H1 (cell line): ENCODE measurements around the gene HIVEP3. TPM values are rescaled to one million over a fixed set of nuclear protein-coding genes. Genes with fewer than 3 reads are reported as not detected.
A peak's percentile ranks its signal among the peaks of the same experiment; 100 is the strongest.

ENCODE experiments used
- CTCF ChIA-PET: fragments of 300-600 bp; sonication (Branson Sonifier 250); formaldehyde crosslinking; loops from one replicate; lab custom pipeline; 2021; ENCODE audit not compliant: partially characterized antibody; lab: Charles Lee
- POLR2A ChIA-PET: fragments of 300-600 bp; sonication (Branson Sonifier 250); formaldehyde crosslinking; loops from one replicate; lab custom pipeline; 2021; ENCODE audit warnings: inconsistent platforms; ENCODE audit not compliant: partially characterized antibody; lab: Charles Lee
- DNase-seq, 2 experiments: peaks; one replicate each; pipeline versions ENCODE4 v3.0.0 to v3.0.0-alpha.2; 2010 to 2022; ENCODE audit warnings: low spot score in 2 of 2, low read depth in 1 of 2, mixed read lengths in 1 of 2
- FAIRE-seq: peaks from 2 replicates; lab custom pipeline; 2011; peaks lifted over from hg19 to GRCh38; lab: Jason Lieb, UNC
- H2AFZ ChIP-seq: 2 replicates; pipeline ENCODE4 v1.8.1; 2012; ENCODE audit warnings: low read length, inconsistent platforms
- H2AK5ac ChIP-seq: 2 replicates; pipeline ENCODE4 v1.6.1; 2013; ENCODE audit warnings: low read depth, low read length
- H2BK120ac ChIP-seq: replicated peaks from 2 replicates; pipeline ENCODE3; 2013; ENCODE audit warnings: low read depth, low read length, inconsistent platforms
- H2BK12ac ChIP-seq: 2 replicates; pipeline ENCODE4 v1.6.1; 2013; ENCODE audit warnings: low read depth, low read length
- H2BK15ac ChIP-seq: 2 replicates; pipeline ENCODE4 v1.6.1; 2013; ENCODE audit warnings: low read length
- H2BK20ac ChIP-seq: 2 replicates; pipeline ENCODE4 v1.6.1; 2013; ENCODE audit warnings: low read length
- H2BK5ac ChIP-seq: 2 replicates; pipeline ENCODE4 v1.6.1; 2013; ENCODE audit warnings: low read depth, low read length
- H3K14ac ChIP-seq: 2 replicates; pipeline ENCODE4 v1.6.1; 2013; ENCODE audit warnings: inconsistent platforms; ENCODE audit not compliant: insufficient read length
- H3K18ac ChIP-seq: 2 replicates; pipeline ENCODE4 v1.6.1; 2013; ENCODE audit warnings: low read length; ENCODE audit errors: extremely low read depth
- H3K23ac ChIP-seq: 2 replicates; pipeline ENCODE4 v1.6.1; 2013; ENCODE audit warnings: inconsistent platforms; ENCODE audit not compliant: insufficient read length
- H3K23me2 ChIP-seq: 2 replicates; pipeline ENCODE4 v1.6.1; 2013; ENCODE audit warnings: low read depth, low read length
- H3K27ac ChIP-seq: 2 replicates; pipeline ENCODE4 v1.6.1; 2011; ENCODE audit warnings: low read depth, low read length, inconsistent platforms
- H3K27me3 ChIP-seq, 4 experiments: replicated peaks in 1 of 4; 1 replicate in 1 of 4; 2 replicates in 3 of 4; pipeline versions ENCODE4 v1.6.1 to v1.8.1; 2011 to 2013; ENCODE audit warnings: low read length in 3 of 4, mild to moderate bottlenecking in 3 of 4, inconsistent platforms in 2 of 4, mixed read lengths in 2 of 4, moderate library complexity in 1 of 4; ENCODE audit not compliant: control insufficient read depth in 3 of 4, insufficient read depth in 3 of 4; ENCODE audit errors: extremely low read depth in 1 of 4
- H3K36me3 ChIP-seq, 4 experiments: 2 replicates each; pipeline versions ENCODE4 v1.6.1 to v1.8.1; 2011 to 2013; ENCODE audit warnings: mild to moderate bottlenecking in 4 of 4, low read length in 3 of 4, moderate library complexity in 2 of 4, control low read depth in 1 of 4, inconsistent platforms in 1 of 4; ENCODE audit not compliant: insufficient read depth in 4 of 4, control insufficient read depth in 2 of 4
- H3K4ac ChIP-seq: replicated peaks from 2 replicates; pipeline ENCODE3; 2013; ENCODE audit warnings: low read length, low read depth, mixed read lengths, inconsistent platforms; ENCODE audit not compliant: insufficient read length
- H3K4me1 ChIP-seq, 4 experiments: replicated peaks in 1 of 4; 1 replicate in 1 of 4; 2 replicates in 3 of 4; pipeline versions ENCODE4 v1.6.1 to v1.8.1; 2011 to 2013; ENCODE audit warnings: low read length in 3 of 4, inconsistent platforms in 2 of 4, mixed read lengths in 1 of 4; ENCODE audit not compliant: insufficient read depth in 4 of 4, control insufficient read depth in 3 of 4
- H3K4me2 ChIP-seq, 2 experiments: 2 replicates each; pipeline versions ENCODE4 v1.6.1 to v1.8.1; 2011 to 2013; ENCODE audit warnings: low read depth in 2 of 2, low read length in 2 of 2, control low read depth in 1 of 2, inconsistent platforms in 1 of 2, mild to moderate bottlenecking in 1 of 2; ENCODE audit not compliant: insufficient read depth in 1 of 2
- H3K4me3 ChIP-seq, 4 experiments: fragments of 200-600, 300-600 bp in 1 of 4; sonication (generic), shearing (Covaris generic), sonication (Bioruptor Twin) in 1 of 4; 2 replicates each; pipeline versions ENCODE4 v1.5.1 to v1.8.1; 2011 to 2016; ENCODE audit warnings: low read length in 4 of 4, low read depth in 3 of 4, control low read depth in 2 of 4, inconsistent platforms in 2 of 4, mild to moderate bottlenecking in 2 of 4, mixed read lengths in 1 of 4, moderate library complexity in 1 of 4; ENCODE audit not compliant: insufficient read depth in 2 of 4; ENCODE audit errors: extremely low read depth in 1 of 4
- H3K56ac ChIP-seq: replicated peaks from 2 replicates; pipeline ENCODE3; 2013; ENCODE audit warnings: low read depth, mild to moderate bottlenecking, mixed read lengths, low read length, inconsistent platforms; ENCODE audit not compliant: insufficient read length
- H3K79me1 ChIP-seq: 2 replicates; pipeline ENCODE4 v1.6.1; 2013; ENCODE audit warnings: low read depth, low read length, control low read depth
- H3K79me2 ChIP-seq, 2 experiments: 2 replicates each; pipeline versions ENCODE4 v1.6.1 to v1.8.1; 2012 to 2013; ENCODE audit warnings: low read length in 2 of 2, mild to moderate bottlenecking in 2 of 2, inconsistent platforms in 1 of 2; ENCODE audit not compliant: insufficient read depth in 2 of 2, control insufficient read depth in 1 of 2
- H3K9ac ChIP-seq, 4 experiments: replicated peaks in 1 of 4; 1 replicate in 1 of 4; 2 replicates in 3 of 4; pipeline versions ENCODE4 v1.6.1 to v1.8.1; 2011 to 2013; ENCODE audit warnings: low read depth in 3 of 4, low read length in 3 of 4, control low read depth in 2 of 4, mild to moderate bottlenecking in 2 of 4, moderate library complexity in 2 of 4, inconsistent platforms in 1 of 4; ENCODE audit errors: extremely low read depth in 1 of 4
- H3K9me3 ChIP-seq, 2 experiments: 2 replicates each; pipeline versions ENCODE4 v1.6.1 to v1.8.1; 2012 to 2013; ENCODE audit warnings: mild to moderate bottlenecking in 2 of 2, moderate library complexity in 2 of 2, control low read depth in 1 of 2, inconsistent platforms in 1 of 2, low read depth in 1 of 2, low read length in 1 of 2, mixed read lengths in 1 of 2; ENCODE audit not compliant: insufficient read depth in 2 of 2
- H4K20me1 ChIP-seq, 2 experiments: replicated peaks in 1 of 2; 2 replicates each; pipeline versions ENCODE3 to v1.8.1; 2011 to 2013; ENCODE audit warnings: inconsistent platforms in 2 of 2, low read length in 2 of 2, mild to moderate bottlenecking in 1 of 2; ENCODE audit not compliant: insufficient read depth in 2 of 2, control insufficient read depth in 1 of 2
- H4K5ac ChIP-seq: 2 replicates; pipeline ENCODE4 v1.6.1; 2013; ENCODE audit warnings: low read length, low read depth, mixed read lengths, inconsistent platforms; ENCODE audit not compliant: insufficient read length
- H4K8ac ChIP-seq: 2 replicates; pipeline ENCODE4 v1.8.0; 2013; ENCODE audit warnings: mild to moderate bottlenecking, moderate library complexity, low read length, inconsistent platforms; ENCODE audit not compliant: insufficient read depth; ENCODE audit errors: extremely low read depth
- H4K91ac ChIP-seq: replicated peaks from 2 replicates; pipeline ENCODE3; 2013; ENCODE audit warnings: low read length, mixed read lengths, inconsistent platforms; ENCODE audit not compliant: insufficient read length
- TBP ChIP-seq: IDR thresholded peaks from 2 replicates; pipeline ENCODE4 v1.6.1; 2011; ENCODE audit warnings: low read depth, low read length, improper control_type of control experiment
- WGBS, 2 experiments: shearing (Covaris generic) in 1 of 2; methylation state at CpG; one replicate each; pipeline versions ENCODE4 v1.1.6 to v1.1.7; 2013 to 2015; ENCODE audit warnings: low lambda C conversion rate in 2 of 2, mixed read lengths in 2 of 2, inconsistent platforms in 1 of 2, low coverage in 1 of 2, missing lambda C conversion rate in 1 of 2; ENCODE audit not compliant: insufficient replicate concordance in 2 of 2, insufficient coverage in 1 of 2, insufficient read length in 1 of 2; ENCODE audit errors: extremely low coverage in 1 of 2, missing lambda C conversion rate in 1 of 2; 5-methylcytosine and 5-hydroxymethylcytosine counted together
- polyA plus RNA-seq, 7 experiments: library from polyadenylated mRNA; depleted of rRNA in 3 of 7; stranded (reverse) in 5 of 7; unstranded in 2 of 7; fragments of >200 nt in 5 of 7; fragments of 200-250 nt in 2 of 7; gene quantifications; 1 replicate in 5 of 7; 2 replicates in 1 of 7; 4 replicates in 1 of 7; pipeline versions ENCODE4 v1.2.1 to v1.2.3, GENCODE V29; 2011 to 2013; ENCODE audit warnings: missing spikeins in 2 of 7, mixed read lengths in 2 of 7
- total RNA-seq: library from RNA; stranded (reverse); fragmentation: NEBNext Ultra II Directional; extraction: Animal tissue kit (Norgen Biotek cat#: 25700); gene quantifications from 2 replicates; pipeline ENCODE4 v1.2.1, GENCODE V29; 2021

Gene HIVEP3
- total and polyA plus RNA-seq, 2 of the 8 experiments (the other 6 are each of a cell fraction or from before 2014, with no cell fraction given), result 0.24 to 0.69 TPM

- no peak for FAIRE-seq
- H2BK20ac ChIP-seq, result no peak overlapping the region
- TF ChIP-seq TBP, result no peak
Observed at GRCh38 chr1:41511239-41511540, 407.5 kb downstream of the HIVEP3 start.

More at GRCh38 chr1:41511239-41511540, 407.5 kb downstream of the HIVEP3 start:
- H3K14ac ChIP-seq, result no peak overlapping the region
- H3K23me2 ChIP-seq, result no peaks in the 10 kb centered on the region
- H2BK5ac ChIP-seq, result no peak overlapping the region
- H3K79me1 ChIP-seq, result no peaks in the 10 kb centered on the region
- no peak overlapping the region for H2BK15ac ChIP-seq
- H3K23ac ChIP-seq, result no peak overlapping the region
- H3K4me1 ChIP-seq, result peaks cover 6 to 8% (median 7%) of the 10 kb centered on the region in 4 experiments
- H3K27me3 ChIP-seq, result peaks cover 0 to under 1% (median under 1%) of the 10 kb centered on the region in 4 experiments; a peak in 4 of 7 replicates
- H2AK5ac ChIP-seq, result no peak overlapping the region
- ChIA-PET CTCF (interaction anchor here (4.4 to 10.4 kb wide), 3 partner anchors 11 to 23 kb away, joined by 40 to 205 read pairs (median 85); partner anchors contain the start of gene EDN2), POLR2A (no interaction called here)
- no peaks in the 10 kb centered on the region for H3K79me2 ChIP-seq
- H4K5ac ChIP-seq, result no peak overlapping the region
- no peaks in the 10 kb centered on the region for H4K20me1 ChIP-seq
- no peaks in the 10 kb centered on the region for H3K9me3 ChIP-seq
- H3K4me3 ChIP-seq, result no peak overlapping the region
- no peak overlapping the region for H3K9ac ChIP-seq
- H2BK12ac ChIP-seq, result no peak overlapping the region
- H2AFZ ChIP-seq, result no peak overlapping the region
- no peak overlapping the region for H4K91ac ChIP-seq
- no peak overlapping the region for H2BK120ac ChIP-seq
- H3K56ac ChIP-seq, result no peak overlapping the region
- H3K27ac ChIP-seq, result no peak overlapping the region
- peak overlapping the region; percentile 12 for H4K8ac ChIP-seq
- no peak for DNase-seq
- H3K4ac ChIP-seq, result no peak overlapping the region
- H3K36me3 ChIP-seq, result no peaks in the 10 kb centered on the region
- 90% methylated on average over 7 of the region's 7 CpGs; no CpG with 5 or more reads in 1 of the 2 experiments for WGBS, 2 experiments
- no peak overlapping the region for H3K18ac ChIP-seq
- no peak overlapping the region for H3K4me2 ChIP-seq
